Activated T-helper 2 cell treated with anti-CD3 and anti-CD28 coated beads, Interferon-gamma antibody, Interleukin-2, Interleukin-4, amounts not matched to agents 10 μg/mL and 5 μg/mL and 100 μg/mL, durations not matched to agents 14 hours and 24 hours and 36 hours (primary cell): ENCODE measurements around the gene GNA14. TPM values are rescaled to one million over a fixed set of nuclear protein-coding genes. Genes with fewer than 3 reads are reported as not detected.
"Not testable (repeated sequence)": the region's sequence is repeated elsewhere in the genome, so short reads cannot be mapped to it uniquely, and the experiment has no call there.

Experiments used
- DNase-seq: peaks from one replicate; pipeline ENCODE4 v3.0.0; 2021; ENCODE audit warnings: low spot score
- H3K27ac Mint-ChIP-seq: one replicate; pipeline ENCODE4 v1.8.0; 2021; ENCODE audit warnings: mixed read lengths
- H3K27me3 Mint-ChIP-seq: one replicate; pipeline ENCODE4 v1.8.0; 2021; ENCODE audit warnings: low read depth, mixed read lengths
- H3K36me3 Mint-ChIP-seq: one replicate; pipeline ENCODE4 v1.8.0; 2021; ENCODE audit warnings: low read depth, mixed read lengths
- H3K4me1 Mint-ChIP-seq: one replicate; pipeline ENCODE4 v1.8.0; 2021; ENCODE audit warnings: low read depth, mixed read lengths
- H3K4me3 Mint-ChIP-seq: one replicate; pipeline ENCODE4 v1.8.0; 2021; ENCODE audit warnings: low read depth, mild to moderate bottlenecking, moderate library complexity, mixed read lengths
- H3K9me3 Mint-ChIP-seq: one replicate; pipeline ENCODE4 v1.8.0; 2021; ENCODE audit warnings: mixed read lengths
- intact Hi-C: fragments of 100-400 bp; cut with micrococcal nuclease; formaldehyde crosslinking; loops from one replicate; pipeline ENCODE4 v1.15.1; 2023
- total RNA-seq: library from RNA; stranded (reverse); gene quantifications from 2 replicates; pipeline ENCODE4 v1.2.3, GENCODE V29; 2022

GNA14 gene
- total RNA-seq, 1 donor from 2014 or later: 0.09 TPM

DNA sequence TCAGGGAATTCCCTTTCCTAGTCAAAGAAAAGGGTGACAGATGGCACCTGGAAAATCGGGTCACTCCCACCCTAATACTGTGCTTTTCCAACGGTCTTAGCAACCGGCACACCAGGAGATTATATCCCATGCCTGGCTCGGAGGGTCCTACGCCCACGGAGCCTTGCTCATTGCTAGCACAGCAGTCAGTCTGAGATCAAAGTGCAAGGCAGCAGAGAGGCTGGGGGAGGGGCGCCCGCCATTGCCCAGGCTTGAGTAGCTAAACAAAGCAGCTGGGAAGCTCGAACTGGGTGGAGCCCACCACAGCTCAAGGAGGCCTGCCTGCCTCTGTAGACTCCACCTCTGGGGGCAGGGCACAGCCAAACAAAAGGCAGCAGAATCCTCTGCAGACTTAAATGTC lies 239.6 kb downstream of the GNA14 start:
- H3K4me1 Mint-ChIP-seq, intact Hi-C loops, DNase-seq, H3K27me3 Mint-ChIP-seq, H3K27ac Mint-ChIP-seq, H3K4me3 Mint-ChIP-seq: not testable (repeated sequence)
- H3K9me3 Mint-ChIP-seq: peaks cover 14% of the 10 kb centered on the region
- H3K36me3 Mint-ChIP-seq: peaks cover 43% of the 10 kb centered on the region

DNA sequence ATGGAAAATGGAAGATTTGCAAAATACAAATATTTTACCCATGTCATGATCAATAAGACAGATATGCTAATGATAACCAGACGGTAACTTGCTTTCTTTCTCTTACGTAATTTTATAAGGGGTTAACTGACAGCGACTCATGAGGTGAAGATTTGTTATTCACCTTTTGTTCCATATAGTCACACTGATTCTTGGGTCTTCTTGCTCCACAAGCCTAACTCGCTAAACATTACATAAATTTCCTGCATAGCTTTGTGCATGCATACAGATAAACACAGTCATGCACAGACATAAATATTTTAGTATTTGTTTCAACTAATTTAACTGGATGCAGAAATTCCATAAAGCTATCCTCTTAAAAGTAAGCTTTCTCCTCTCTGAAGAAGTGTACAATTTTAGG lies 244.9 kb downstream of the GNA14 start:
- Mint-ChIP-seq H3K4me1 (no peaks in the 10 kb centered on the region), H3K9me3 (peaks cover 4% of the 10 kb centered on the region), H3K4me3 (no peak overlapping the region), H3K27ac (no peak overlapping the region), H3K36me3 (peaks cover 27% of the 10 kb centered on the region), H3K27me3 (no peaks in the 10 kb centered on the region)
- intact Hi-C loops: no loop called here
- no peak for DNase-seq

DNA sequence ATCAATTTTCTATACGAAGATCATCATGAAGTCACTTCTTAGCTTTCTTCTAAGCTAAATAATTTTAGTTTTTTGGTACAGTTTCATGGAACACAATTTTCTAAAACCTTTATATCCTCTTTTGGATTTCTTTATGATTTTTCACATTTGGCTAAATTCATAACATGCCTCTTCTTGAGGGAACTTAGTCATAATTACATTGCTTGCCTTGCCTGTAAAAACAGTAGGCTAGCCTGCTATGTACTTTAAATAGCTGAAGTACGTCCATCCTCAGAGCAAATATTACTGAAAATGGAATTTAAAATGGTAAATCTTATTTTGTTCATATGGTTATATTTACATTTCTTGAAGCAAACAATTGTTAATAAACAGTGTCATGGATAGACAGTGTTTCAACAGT lies 245.8 kb downstream of the GNA14 start:
- H3K27ac Mint-ChIP-seq: no peak overlapping the region
- no peak overlapping the region for H3K4me3 Mint-ChIP-seq
- no peaks in the 10 kb centered on the region for H3K9me3 Mint-ChIP-seq
- no peaks in the 10 kb centered on the region for H3K4me1 Mint-ChIP-seq
- intact Hi-C loops: no loop called here
- no peak for DNase-seq
- no peaks in the 10 kb centered on the region for H3K27me3 Mint-ChIP-seq
- peaks cover 19% of the 10 kb centered on the region for H3K36me3 Mint-ChIP-seq

DNA sequence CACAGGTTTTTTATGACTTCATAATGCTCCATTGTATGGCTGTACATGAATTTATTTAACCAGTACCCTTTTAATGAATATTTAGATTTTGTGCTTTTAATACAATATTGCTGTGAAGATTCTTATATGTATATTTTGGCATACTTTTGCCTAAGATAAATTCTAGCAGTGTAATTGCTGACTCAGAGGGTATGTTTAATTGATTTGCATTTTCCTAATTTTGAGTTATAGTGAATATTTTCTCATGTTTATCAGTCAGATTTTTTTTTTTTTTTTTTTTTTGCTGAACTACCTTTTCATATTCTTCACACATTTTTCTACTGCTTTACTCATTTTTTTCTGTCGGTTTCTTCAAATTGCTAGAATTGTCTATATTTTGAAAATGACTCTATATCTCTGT lies 248.2 kb downstream of the GNA14 start:
- DNase-seq: no peak
- no peaks in the 10 kb centered on the region for H3K9me3 Mint-ChIP-seq
- no peaks in the 10 kb centered on the region for H3K4me1 Mint-ChIP-seq
- no peaks in the 10 kb centered on the region for H3K27me3 Mint-ChIP-seq
- H3K4me3 Mint-ChIP-seq: no peak overlapping the region
- intact Hi-C loops: no loop called here
- no peak overlapping the region for H3K27ac Mint-ChIP-seq
- no peaks in the 10 kb centered on the region for H3K36me3 Mint-ChIP-seq

DNA sequence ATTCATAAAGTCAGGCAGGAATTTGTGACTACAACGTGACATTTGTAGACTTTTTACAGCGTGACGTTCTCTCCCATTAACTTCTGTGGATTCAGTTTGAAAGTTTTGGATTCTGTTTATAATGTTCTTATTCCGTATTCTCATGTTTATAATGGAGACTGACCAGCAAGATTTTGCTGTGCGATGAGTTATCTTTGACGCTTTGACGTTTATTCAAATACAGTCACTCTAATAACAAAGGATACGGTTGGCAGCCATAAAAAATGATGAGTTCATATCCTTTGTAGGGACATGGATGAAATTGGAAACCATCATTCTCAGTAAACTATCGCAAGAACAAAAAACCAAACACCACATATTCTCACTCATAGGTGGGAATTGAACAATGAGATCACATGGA lies 249.5 kb downstream of the GNA14 start:
- H3K27ac Mint-ChIP-seq, intact Hi-C loops, H3K4me1 Mint-ChIP-seq, H3K27me3 Mint-ChIP-seq, H3K36me3 Mint-ChIP-seq, DNase-seq, H3K4me3 Mint-ChIP-seq, H3K9me3 Mint-ChIP-seq: not testable (repeated sequence)

DNA sequence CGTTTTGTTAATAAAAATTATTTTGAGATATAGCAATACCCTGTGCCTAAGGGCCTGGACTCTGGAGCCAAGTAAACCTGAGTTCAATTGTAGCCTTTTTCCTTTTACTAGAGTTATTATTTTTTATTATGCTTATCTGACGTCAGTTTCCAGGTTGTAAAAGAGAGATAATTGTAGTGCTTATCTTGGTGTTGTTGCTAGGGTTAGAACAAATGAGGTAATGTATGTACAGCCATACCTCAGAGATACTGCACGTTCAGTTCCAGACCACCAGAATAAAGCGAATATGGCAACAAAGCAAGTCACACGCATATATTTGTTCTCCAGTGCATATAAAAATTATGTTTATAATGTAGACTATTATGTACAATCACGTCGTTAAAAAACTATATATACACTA lies 255.8 kb downstream of the GNA14 start:
- Mint-ChIP-seq H3K27ac (no peak overlapping the region), H3K4me1 (no peaks in the 10 kb centered on the region), H3K36me3 (peaks cover 3% of the 10 kb centered on the region), H3K4me3 (no peak overlapping the region), H3K9me3 (no peaks in the 10 kb centered on the region), H3K27me3 (no peaks in the 10 kb centered on the region)
- intact Hi-C loops: no loop called here
- no peak for DNase-seq

DNA sequence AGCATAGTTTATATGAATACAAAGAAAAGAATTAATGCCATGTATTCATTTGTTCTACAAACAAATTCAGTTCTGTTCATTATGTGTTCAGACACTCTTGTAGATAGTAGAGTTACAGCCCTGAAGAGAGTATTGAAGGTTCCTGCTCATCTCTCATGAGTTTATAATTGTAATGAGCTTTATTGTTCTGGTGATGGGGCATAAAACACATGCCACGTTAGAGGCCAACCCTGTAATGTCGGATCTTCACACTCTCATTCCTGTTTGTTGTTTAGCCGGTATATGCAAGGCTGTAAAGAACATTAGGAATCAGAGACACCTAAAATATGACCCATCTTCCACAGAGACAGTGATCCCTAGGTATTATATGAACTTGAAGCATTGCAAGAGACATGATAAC lies 256.3 kb downstream of the GNA14 start:
- H3K4me3 Mint-ChIP-seq: no peak overlapping the region
- intact Hi-C loops: no loop called here

DNA sequence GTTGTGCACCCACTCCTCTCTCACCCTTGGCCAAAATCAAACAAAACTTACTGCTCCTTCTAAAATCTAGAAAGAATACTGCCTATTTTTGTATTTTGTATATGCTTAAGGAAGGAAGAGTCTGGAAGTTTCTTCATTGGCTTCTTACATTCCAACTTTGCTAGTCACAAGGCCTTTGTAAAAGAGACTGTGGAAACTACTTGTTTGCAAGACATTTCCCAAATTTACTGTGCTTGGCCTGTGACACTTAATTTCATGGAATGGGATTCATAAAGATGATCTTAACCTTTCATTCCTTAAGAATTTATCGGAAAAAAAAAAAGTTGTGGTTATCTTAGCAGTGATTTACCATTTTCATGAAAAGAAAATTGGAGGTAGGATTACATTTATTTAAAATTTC lies 261.9 kb downstream of the GNA14 start:
- H3K27ac Mint-ChIP-seq: no peak overlapping the region
- H3K36me3 Mint-ChIP-seq: peaks cover 8% of the 10 kb centered on the region
- no peak overlapping the region for H3K4me3 Mint-ChIP-seq
- H3K9me3 Mint-ChIP-seq: no peaks in the 10 kb centered on the region
- H3K27me3 Mint-ChIP-seq: no peaks in the 10 kb centered on the region
- no peak for DNase-seq
- H3K4me1 Mint-ChIP-seq: peaks cover 3% of the 10 kb centered on the region
- intact Hi-C loops: no loop called here

More for the DNA sequence above, 256.3 kb downstream of the GNA14 start:
- H3K9me3 Mint-ChIP-seq: no peaks in the 10 kb centered on the region
- DNase-seq: no peak
- peaks cover 3% of the 10 kb centered on the region for H3K36me3 Mint-ChIP-seq
- no peaks in the 10 kb centered on the region for H3K4me1 Mint-ChIP-seq
- H3K27me3 Mint-ChIP-seq: no peaks in the 10 kb centered on the region
- no peak overlapping the region for H3K27ac Mint-ChIP-seq

DNA sequence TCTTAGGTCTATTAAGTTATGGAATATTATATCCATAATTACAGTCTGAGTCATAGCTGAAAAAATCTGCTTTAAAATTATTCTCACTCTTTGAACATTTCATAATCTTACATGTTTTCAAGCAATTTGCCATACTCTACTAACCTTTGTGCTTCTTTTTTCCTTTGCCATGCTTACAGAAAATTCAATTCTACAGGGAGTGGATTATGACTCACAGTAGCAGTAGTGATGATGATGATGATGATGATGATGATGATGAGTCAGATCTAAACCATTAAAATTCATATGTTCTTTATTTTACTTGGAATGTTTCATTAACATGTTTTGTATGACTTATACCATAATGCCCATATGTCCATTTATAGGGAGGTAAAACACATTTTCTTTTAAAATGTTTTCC lies 263.7 kb downstream of the GNA14 start:
- Mint-ChIP-seq H3K27me3 (no peaks in the 10 kb centered on the region), H3K9me3 (no peaks in the 10 kb centered on the region), H3K36me3 (peaks cover 8% of the 10 kb centered on the region), H3K4me3 (no peak overlapping the region), H3K4me1 (peaks cover 3% of the 10 kb centered on the region), H3K27ac (no peak overlapping the region)
- intact Hi-C loops: no loop called here
- no peak for DNase-seq

DNA sequence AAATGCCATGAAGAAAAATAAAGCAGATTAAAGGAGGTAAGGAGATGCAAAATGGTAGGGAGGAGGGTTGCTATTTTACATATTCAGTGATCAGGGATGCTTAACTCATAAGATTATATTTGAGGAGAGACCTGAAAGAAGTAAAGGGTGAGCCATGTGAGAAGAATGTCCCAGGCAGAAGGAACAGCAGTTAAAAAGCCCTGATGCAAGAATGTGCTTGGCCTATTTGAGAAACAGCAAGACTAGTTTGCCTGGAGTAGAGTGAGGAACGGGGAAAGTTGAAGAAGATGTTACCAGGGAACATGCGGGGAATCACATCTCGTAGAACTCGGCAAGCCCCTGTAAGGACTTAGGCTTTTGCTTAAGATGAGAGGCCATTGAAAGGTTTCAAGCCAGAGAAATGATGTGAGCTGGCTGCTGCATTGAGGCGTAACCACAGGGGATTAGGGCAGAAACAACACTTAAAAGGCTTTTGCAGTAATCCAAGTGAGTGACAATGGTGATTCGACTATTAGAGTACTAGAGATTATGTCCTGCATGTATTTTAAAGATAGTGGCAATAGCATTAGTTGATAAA lies 272.1 kb downstream of the GNA14 start:
- Mint-ChIP-seq H3K9me3 (peaks cover 2% of the 10 kb centered on the region), H3K4me1 (no peaks in the 10 kb centered on the region), H3K27ac (no peak overlapping the region), H3K27me3 (no peaks in the 10 kb centered on the region), H3K36me3 (peaks cover 18% of the 10 kb centered on the region), H3K4me3 (no peak overlapping the region)
- intact Hi-C loops: no loop called here
- no peak for DNase-seq

DNA sequence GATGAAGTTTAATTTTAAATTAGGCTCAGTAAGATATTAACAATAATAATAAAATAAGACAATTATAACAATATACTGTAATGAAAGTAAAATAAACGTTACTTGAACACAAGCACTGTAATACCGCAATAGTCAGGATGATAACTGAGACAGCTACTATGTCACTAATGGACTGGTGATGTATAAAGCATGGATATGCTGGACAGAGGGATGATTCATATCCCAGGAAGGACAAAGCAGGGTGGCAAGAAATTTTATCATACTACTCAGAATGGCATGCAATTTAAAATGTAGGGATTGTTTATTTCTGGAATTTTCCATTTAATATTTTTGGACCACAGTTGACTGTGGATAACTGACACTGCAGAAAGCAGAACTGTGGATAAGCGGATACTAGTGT lies 273.9 kb downstream of the GNA14 start:
- intact Hi-C loops: no loop called here
- H3K4me3 Mint-ChIP-seq: no peak overlapping the region

More for the DNA sequence above, 273.9 kb downstream of the GNA14 start:
- Mint-ChIP-seq H3K27me3 (no peaks in the 10 kb centered on the region), H3K9me3 (peaks cover 3% of the 10 kb centered on the region), H3K36me3 (peaks cover 30% of the 10 kb centered on the region), H3K27ac (no peak overlapping the region), H3K4me1 (no peaks in the 10 kb centered on the region)
- no peak for DNase-seq
